Gastrocnemius medialis (tissue), 4 donors: ENCODE data around the gene FCGR3B.
"Not testable (repeated sequence)": the region's sequence is repeated elsewhere in the genome, so short reads cannot be mapped to it uniquely, and the experiment has no call there.

Source experiments
- CTCF ChIP-seq, 5 experiments: fragments of 450-650 bp in 3 of 5; fragments of 200-600 bp in 2 of 5; sonication (generic) in 2 of 5; IDR thresholded peaks in 4 of 5; conservative IDR thresholded peaks in 1 of 5; 1 replicate in 4 of 5; 2 replicates in 1 of 5; pipeline ENCODE4 v1.5.1; 2016 to 2019; ENCODE audit warnings: antibody characterized with exemption in 5 of 5, mild to moderate bottlenecking in 3 of 5, moderate library complexity in 3 of 5
- POLR2A ChIP-seq, 2 donors: fragments of 450-650 bp; IDR thresholded peaks; one replicate each; pipeline ENCODE4 v1.6.1; 2017; ENCODE audit warnings: antibody characterized with exemption in 2 of 2, mild to moderate bottlenecking in 2 of 2, moderate library complexity in 2 of 2

- TF ChIP-seq CTCF (IDR thresholded peaks at IDR 0.05 in 4 of 5, conservative IDR thresholded peaks at IDR 0.05 in 1 of 5); POLR2A (IDR thresholded peaks at IDR 0.05): not testable (repeated sequence)
Observed at GRCh38 chr1:161594269-161594984, 36.5 kb downstream of the FCGR3B start.
